Measurements from ENCODE around the gene FMO2.
"Not testable (repeated sequence)": the region's sequence is repeated elsewhere in the genome, so short reads cannot be mapped to it uniquely, and the experiment has no call there.

The FMO2 gene

DNA sequence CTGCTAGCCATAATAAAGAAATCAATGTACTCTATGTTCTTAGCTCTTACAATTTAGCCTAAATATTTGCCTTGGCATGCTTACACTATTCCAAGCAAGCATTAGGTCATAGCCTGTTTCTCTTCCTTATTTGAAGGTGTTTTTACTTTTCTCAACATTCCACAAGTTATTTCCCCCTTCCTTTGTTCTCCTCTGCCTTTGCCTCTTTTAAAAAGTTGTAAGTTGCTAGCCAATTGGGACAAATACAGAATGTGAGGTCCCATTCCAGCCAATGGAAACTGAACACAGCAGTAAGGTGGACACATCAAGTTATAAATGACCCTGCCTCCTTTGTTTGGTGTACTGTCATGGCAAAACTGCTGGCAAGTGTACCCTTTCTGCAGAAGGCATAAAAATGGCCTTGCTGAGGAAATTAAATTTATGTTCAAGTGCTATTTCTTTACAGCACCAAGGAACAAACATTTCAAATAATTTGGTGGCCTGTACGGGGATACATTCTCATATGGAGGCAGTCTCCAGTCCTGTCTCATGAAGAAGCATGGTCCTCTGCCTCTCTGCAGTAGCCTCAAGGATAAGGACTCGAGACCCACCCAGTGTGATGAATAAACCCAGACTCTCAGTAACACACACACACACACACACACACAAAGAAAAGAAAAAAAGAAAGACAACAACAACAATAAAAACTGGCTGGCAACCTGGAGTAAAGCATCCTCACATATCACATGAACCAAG lies 34.4 kb downstream of the FMO2 start:
- peak; percentile 49 to 52 for DNase-seq (ENCODE audit: low read depth in 2 of 2)

DNA sequence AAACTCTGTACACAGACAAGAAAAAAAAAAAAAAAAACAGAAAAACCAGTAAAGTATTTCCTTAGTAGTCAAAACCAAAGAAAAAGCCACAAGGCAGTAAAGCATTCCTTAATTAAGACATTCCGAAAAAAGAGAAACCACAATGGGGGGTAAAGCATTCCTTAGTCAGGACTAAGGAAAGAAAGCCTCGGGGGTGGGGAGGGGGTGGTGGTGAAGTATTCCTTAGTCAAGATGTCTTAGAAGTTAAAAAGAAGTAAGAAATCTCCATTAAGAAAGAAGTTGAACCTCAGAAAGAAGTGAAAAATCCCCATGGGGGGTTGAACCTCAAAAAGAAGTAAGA lies 35.0 kb downstream of the FMO2 start:
- peak; percentile 93 to 95 for DNase-seq (ENCODE audit: low read depth in 2 of 2)

GRCh38 chr1:171220581-171221054 lies 35.5 kb downstream of the FMO2 start:
- peak; percentile 41 to 50 for DNase-seq (ENCODE audit: low read depth in 2 of 2)

GRCh38 chr1:171221665-171222591 lies 36.8 kb downstream of the FMO2 start:
- DNase-seq (ENCODE audit: low read depth in 2 of 2): no peak

DNA sequence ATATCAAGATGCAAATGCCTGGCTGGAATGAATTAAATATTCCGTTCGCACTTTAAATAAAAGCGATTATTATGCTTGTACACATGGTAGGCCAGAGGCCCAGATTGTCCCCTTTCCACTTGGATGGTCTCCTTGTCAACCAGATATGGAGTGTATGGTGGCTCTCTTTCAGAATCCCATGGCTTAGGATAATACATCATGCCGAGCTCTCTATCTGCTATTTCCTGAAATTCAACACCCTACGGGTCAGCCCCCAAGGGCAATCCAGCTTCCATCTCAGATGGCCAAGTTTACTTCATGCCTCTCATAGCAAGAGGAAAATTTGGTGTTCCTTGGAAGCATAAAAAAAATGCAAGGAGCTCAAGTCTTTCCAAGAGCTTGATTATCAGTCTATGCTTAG lies 37.8 kb downstream of the FMO2 start:
- no peak for DNase-seq (ENCODE audit: low read depth in 2 of 2)

- not testable (repeated sequence) for DNase-seq (ENCODE audit: low read depth in 2 of 2)
Measured at GRCh38 chr1:171224257-171224656, 39.2 kb downstream of the FMO2 start.

DNA sequence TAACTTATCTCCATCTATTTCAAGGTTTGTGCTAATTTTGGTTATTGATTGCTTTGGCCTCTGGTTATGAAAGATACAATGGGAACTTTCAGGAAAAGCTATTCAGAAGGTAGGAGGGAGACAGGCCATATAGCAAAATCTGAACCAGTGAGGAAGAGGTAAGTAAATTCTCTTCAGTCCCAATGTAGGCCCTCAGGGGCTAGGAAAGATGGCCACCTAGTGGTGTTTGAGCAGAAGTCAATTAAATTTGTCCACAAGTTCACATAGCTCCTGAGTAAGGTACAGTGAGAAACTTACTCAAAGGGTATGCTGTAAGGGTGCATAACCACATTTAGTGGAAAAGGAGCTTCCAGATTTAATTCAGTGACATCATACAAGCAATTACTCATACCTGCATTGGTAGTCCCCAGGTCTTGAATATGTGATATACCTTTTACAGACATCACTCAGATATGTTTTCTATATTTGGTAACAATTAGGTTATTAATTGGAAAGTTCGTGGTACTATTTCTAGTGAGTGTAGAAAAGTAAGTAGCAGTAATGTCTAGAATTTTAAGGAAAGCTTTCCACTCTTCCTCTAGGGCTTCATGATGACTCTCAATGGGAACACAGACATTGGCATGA lies 41.8 kb downstream of the FMO2 start:
- DNase-seq (ENCODE audit: low read depth in 2 of 2): peak; percentile 51 to 52

DNA sequence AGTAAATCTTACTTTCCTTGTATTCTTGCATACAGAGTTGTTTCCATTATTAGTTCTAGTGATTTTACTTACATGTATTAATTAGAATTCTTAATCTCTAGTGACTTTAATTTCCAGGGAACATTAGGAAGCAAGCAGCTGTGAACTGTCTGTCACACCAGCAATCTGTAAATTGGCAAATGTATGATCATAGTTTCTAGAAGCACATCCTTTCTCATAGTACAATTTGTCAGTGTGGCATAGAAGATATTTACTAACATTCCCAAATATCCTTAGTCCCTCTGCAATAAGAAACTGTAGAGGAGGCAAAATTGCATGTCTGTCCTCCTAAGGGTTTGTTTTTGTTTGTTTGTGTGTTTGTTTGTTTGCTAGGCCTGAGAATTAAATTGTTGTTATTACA lies 46.2 kb downstream of the FMO2 start:
- no peak for DNase-seq (ENCODE audit: low read depth in 2 of 2)

GRCh38 chr1:171233183-171233582 lies 48.1 kb downstream of the FMO2 start:
- no peak for DNase-seq (ENCODE audit: low read depth in 2 of 2)

- DNase-seq (ENCODE audit: low read depth in 2 of 2): not testable (repeated sequence)
Measured at GRCh38 chr1:171236231-171236630, 51.1 kb downstream of the FMO2 start.

DNA sequence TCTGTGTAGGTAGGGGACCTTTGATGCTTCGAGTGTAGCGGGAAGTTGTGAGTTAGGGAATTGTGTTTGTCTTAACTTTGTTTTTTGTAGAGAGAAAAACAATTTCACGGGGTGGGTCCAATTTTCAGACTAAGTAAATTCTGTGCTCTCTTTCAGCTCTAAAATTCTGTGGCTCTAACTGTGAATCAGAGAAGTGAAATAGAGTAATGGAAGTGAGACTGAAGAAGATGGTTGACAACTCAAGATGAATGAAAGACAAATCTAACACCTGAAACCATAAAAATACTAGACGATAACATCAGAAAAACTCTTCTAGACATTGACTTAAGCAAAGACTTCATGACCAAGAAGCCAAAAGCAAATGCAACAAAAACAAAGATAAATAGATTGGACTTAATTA lies 58.8 kb downstream of the FMO2 start:
- DNase-seq (ENCODE audit: low read depth in 2 of 2): no peak

GRCh38 chr1:171245458-171246064 lies 60.5 kb downstream of the FMO2 start:
- DNase-seq (ENCODE audit: low read depth in 2 of 2): no peak

GRCh38 chr1:171247501-171247900 lies 62.4 kb downstream of the FMO2 start:
- no peak for DNase-seq (ENCODE audit: low read depth in 2 of 2)

DNA sequence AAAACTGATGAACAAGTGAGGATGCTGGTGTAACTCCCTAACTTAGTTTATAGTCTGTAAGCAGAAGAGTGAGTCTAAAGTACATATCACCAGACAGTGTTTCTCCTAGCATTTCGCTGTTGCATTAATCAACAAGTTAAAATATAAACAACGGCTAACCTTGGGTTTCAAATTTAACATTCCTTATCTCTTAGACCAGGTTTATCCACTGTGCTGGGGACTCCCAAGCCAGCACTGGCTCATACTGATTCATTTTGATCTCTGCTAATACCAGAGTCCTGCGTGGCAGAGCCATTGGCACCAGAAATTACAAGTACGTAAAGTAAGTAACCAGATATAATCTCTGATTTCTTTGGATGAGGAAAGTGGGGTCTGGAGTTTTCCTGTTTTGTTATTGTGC lies 63.2 kb downstream of the FMO2 start, which contains the start of gene FMO1:
FMO1 (plus strand) TSS at position 193 of the 400 bp plus-strand sequence. CDS start 9,594 bp downstream, outside the sequence.
- DNase-seq (ENCODE audit: low read depth in 2 of 2): no peak

DNA sequence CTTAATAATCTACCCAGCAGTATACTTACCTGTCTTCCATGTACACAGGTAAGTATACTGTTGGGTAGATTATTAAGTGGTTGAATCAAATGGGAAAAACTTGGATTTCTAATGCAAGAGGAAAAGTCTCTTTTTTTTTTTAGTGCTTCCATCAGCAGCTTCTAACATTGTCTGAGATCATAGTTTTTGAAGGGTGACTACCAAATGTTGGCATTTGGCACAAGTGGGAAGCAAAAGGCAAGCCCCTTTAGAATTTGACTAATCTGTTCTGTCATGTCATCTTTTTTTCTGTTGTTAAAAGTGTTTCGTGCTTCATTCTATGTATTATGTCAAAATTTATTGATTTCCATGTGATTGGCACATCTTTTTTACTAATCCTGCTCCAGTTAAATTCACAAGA lies 63.7 kb downstream of the FMO2 start:
- no peak for DNase-seq (ENCODE audit: low read depth in 2 of 2)

DNA sequence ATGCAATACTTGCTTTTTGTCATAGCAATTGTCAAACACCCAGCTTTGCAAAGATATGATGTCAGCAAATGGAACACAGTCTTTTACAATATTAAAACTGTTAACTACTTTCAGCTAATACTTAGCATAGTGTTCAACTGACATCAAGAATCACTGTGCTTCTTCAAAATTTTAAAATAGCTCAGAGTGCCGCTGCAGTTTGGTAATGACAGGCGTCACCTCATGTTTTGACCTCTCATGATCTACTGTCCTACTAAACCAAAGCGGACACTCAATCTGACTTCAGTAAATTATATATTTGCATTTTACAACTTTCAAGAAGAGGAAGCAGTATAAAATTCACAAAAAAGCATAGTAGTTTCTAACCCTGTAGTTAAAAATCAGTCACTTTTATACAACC lies 65.2 kb downstream of the FMO2 start:
- DNase-seq (ENCODE audit: low read depth in 2 of 2): no peak

DNA sequence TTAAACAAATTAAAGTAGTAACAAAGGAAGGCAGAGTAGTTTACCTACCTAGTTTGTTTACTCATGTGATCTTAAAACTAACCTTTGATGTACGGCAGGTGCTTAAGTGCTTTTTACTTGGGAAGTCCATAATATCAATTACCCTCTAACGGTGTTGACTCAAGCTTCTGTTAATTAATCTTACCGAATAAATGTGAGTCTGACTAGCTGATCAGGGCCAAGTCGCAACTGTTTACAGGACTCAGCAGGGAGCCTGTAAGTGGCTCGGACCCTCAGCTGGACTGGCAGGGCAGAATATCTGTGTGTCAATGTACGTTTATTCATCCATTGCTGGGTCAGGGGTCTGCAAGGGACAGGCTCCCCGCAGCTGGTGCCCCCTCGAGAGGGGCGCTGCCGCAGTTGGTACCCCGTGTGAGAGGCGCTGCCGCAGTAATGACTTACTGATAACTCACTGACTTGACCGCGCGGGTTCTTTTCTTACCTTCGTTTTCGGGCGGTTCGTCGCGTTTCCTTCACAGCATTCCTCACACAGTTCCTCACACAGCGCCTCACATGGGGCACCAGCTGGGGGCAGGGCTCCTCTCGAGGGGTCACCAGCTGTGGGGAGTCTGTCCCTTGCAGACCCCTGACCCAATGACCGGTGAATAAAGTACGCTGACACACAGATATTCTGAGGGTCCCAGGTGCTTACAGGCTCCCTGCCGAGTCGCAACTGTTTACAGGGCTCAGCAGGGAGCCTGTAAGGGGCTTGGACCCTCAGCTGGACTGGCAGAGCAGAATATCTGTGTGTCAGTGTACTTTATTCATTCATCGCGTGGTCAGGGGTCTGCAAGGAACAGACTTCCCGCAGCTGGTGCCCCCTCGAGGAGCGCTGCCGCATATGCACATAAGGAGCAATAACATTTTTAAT lies 66.2 kb downstream of the FMO2 start:
- no peak for DNase-seq (ENCODE audit: low read depth in 2 of 2)

DNA sequence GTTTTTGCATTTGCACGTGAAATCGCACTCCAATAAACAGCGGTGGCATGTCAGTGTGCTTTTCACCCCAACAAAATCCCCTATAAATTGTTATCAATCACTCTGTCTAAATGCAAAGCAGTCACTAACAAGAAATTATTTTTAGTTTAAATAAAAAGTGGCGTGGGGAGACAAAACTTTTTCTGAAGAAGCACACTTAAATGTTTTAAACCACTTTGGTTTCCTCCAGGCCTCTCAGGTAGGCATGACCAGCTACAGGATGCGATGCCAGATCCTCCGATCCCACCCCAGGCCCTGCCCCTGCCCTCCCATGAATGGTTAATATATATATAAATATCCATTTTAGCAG lies 66.8 kb downstream of the FMO2 start:
- no peak for DNase-seq (ENCODE audit: low read depth in 2 of 2)

- no peak for DNase-seq (ENCODE audit: low read depth in 2 of 2)
Measured at GRCh38 chr1:171252482-171252881, 67.4 kb downstream of the FMO2 start.

DNA sequence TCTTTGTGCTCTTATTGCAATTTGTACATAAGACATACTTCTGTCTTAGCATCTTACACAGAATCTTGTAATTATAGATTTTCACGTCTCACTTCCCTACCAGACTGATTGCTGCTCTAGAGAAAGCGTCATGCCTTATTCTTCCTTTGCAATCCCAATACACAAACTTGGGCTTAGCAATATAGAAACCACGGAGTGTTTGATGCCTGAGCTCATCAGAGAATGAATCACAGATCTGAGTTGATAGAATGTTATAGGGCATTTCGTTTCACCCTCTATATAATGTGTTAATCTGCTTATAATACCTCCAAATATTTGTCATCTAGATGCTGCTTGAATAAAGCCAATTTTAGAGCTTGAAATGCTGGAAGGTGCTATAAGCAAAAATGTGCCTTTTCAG lies 69.8 kb downstream of the FMO2 start:
- DNase-seq (ENCODE audit: low read depth in 2 of 2): peak in 1 of 2 experiments; percentile 35

Data from fibroblast of skin of left biceps (primary cell).